ENCODE measurements around the gene MYL6.
"Not testable (repeated sequence)": the region's sequence is repeated elsewhere in the genome, so short reads cannot be mapped to it uniquely, and the experiment has no call there.

The MYL6 gene

DNA sequence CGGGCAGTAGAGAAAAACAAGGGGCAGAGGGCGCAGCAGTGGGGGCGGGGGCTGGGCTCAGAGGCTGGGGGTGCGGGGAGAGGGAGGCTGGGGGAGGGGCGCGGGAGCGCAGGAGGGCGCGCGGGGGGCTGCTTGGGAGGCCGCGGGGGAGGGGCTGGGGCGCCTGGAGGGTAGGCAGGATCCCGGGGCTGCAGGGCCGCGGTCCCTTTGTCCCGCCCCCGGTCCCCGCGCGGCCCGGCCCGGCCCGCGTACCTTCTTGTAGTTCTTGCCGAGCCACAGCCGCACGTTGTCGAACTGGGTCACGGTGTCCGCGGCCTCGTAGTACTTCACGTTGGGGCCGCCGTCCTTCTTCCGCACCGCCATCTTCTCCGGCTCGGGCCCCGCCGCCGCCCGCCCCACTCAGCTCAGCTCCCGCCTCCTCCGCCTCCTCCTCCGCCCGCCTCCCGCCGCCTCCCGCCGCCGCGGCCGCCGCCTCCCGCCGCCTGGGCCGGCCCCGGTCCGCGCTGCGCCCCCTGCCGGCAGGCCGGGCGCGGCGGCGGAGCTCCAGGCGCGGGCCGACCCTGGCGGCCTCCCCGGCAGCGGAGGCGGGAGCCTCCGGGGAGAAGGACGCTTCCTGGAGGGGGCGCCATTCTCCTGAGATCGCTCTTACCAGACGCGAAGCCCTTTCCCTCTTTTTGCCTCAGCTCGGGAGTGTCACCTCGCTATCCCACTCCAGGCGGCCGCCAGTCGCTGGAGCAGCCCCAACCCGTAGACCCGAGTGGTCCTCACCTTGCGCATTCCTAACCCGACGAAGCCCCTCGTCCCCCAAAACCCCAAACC, 31.1 kb downstream of the MYL6 start, which contains the start of gene SMARCC2:
TSS of gene SMARCC2 (minus strand) at position 385 of the 819 bp plus-strand sequence. CDS start at position 363, 22 bp downstream.
- Histone ChIP-seq H3K4me3 (ENCODE audit: low read depth in 1 of 2, low read length in 2 of 2) (peak within 1 kb of the TSS; percentile 87 to 90), H3K27ac (ENCODE audit: low read depth, low read length) (peak within 1 kb of the TSS; percentile 80), H3K4me1 (ENCODE audit: control insufficient read depth in 1 of 2, insufficient read depth in 2 of 2, low read length in 2 of 2) (peaks cover 12 to 20% of the 10 kb centered on the region in 2 donors), H3K27me3 (ENCODE audit: control insufficient read depth in 1 of 2, insufficient read depth in 2 of 2, low read length in 2 of 2) (no peaks in the 10 kb centered on the region), H3K9ac (ENCODE audit: low read depth in 1 of 2, low read length in 2 of 2) (peak within 1 kb of the TSS; percentile 91 to 94), H3K9me3 (ENCODE audit: control insufficient read depth in 1 of 2, low read length in 2 of 2) (no peaks in the 10 kb centered on the region), H3K36me3 (ENCODE audit: control insufficient read depth in 1 of 2, insufficient read depth in 2 of 2, low read length in 2 of 2) (peaks cover 12 to 20% of the 10 kb centered on the region in 2 donors)

DNA sequence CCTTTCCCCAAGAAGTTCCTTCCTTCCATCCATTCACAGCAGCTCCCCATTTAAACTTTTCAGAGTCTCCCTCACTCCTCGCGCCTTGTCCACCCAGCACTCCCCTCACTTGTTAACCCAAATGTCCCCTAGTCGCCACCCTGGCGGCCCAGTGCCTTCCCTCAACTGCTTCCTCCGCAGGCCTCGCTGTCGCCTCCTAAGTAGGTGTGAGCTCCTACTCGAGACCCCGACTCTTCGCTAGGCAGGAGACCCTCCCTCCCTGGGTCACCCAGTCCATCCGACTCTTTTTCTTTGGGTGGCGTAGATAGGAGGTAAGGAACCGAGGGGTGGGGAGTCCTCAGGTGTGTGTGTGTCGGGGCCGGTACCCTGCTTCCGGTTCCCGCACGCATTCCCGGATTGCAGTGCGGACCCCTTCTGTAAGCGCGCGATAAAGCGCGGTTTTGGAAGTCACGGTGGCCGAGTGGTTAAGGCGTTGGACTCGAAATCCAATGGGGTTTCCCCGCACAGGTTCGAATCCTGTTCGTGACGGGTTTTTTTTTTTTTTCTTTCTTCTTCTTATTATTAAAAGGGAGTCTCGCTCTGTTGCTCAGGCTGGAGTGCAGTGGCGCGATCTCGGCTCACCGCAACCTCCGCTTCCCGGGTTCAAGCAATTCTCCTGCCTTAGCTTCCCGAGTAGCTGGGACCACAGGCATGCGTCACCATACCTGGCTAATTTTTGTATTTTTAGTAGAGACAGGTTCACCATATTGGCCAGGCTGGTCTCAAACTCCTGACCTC, 31.9 kb downstream of the MYL6 start:
- Histone ChIP-seq H3K9me3 (ENCODE audit: control insufficient read depth in 1 of 2, low read length in 2 of 2) (no peaks in the 10 kb centered on the region), H3K27me3 (ENCODE audit: control insufficient read depth in 1 of 2, insufficient read depth in 2 of 2, low read length in 2 of 2) (no peaks in the 10 kb centered on the region), H3K9ac (ENCODE audit: low read depth in 1 of 2, low read length in 2 of 2) (peak overlapping the region; percentile 91 to 94), H3K4me3 (ENCODE audit: low read depth in 1 of 2, low read length in 2 of 2) (peak overlapping the region; percentile 87 to 90), H3K27ac (ENCODE audit: low read depth, low read length) (peak overlapping the region; percentile 80), H3K36me3 (ENCODE audit: control insufficient read depth in 1 of 2, insufficient read depth in 2 of 2, low read length in 2 of 2) (peaks cover 4 to 12% of the 10 kb centered on the region in 2 donors), H3K4me1 (ENCODE audit: control insufficient read depth in 1 of 2, insufficient read depth in 2 of 2, low read length in 2 of 2) (peaks cover 12 to 20% of the 10 kb centered on the region in 2 donors)

DNA sequence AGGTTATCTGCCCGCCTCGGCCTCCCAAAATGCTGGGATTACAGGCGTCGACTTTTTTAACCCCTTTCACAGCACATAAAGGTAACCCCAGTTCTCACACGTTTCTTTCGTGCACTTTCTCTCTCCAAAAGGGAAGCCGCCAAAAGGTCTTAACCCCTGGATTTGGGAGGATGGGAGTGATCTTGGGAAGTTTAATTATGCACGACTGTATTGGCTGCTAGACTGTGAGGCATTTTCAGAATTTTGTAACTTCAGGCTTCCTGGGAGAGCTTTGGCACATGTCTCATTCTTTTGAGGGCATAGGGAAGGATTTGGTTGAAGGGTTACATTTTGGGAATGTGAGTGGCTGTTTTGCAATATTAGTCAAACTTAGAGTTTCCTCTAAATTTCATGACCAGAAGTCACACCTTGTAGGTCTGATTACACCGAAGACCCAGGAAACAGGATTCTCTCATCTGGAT, 32.6 kb downstream of the MYL6 start:
- Histone ChIP-seq H3K9ac (ENCODE audit: low read depth in 1 of 2, low read length in 2 of 2) (peak overlapping the region; percentile 91 to 94), H3K4me3 (ENCODE audit: low read depth in 1 of 2, low read length in 2 of 2) (peak overlapping the region; percentile 87 to 90), H3K4me1 (ENCODE audit: control insufficient read depth in 1 of 2, insufficient read depth in 2 of 2, low read length in 2 of 2) (peaks cover 12 to 20% of the 10 kb centered on the region in 2 donors), H3K27me3 (ENCODE audit: control insufficient read depth in 1 of 2, insufficient read depth in 2 of 2, low read length in 2 of 2) (no peaks in the 10 kb centered on the region), H3K9me3 (ENCODE audit: control insufficient read depth in 1 of 2, low read length in 2 of 2) (no peaks in the 10 kb centered on the region), H3K36me3 (ENCODE audit: control insufficient read depth in 1 of 2, insufficient read depth in 2 of 2, low read length in 2 of 2) (peaks cover 2 to 8% of the 10 kb centered on the region in 2 donors), H3K27ac (ENCODE audit: low read depth, low read length) (no peak overlapping the region)

DNA sequence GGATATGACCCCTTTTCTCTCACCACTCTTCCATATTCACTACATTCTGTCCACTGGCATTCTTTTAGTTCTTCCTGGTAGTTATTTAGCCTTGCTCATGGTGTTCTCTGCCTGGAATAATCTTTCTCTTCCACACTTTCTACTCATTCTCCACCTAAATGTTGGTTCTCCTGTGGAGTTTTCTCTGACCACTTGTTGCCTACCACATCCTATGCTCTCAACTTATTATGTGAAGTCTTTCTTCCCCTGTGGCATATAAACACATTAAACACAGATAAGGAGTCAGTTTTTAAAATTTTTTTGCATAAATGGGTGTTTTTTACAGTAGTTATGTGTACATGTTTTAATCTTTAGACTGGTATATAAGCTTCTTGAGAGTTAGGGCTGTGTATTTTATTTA, 34.4 kb downstream of the MYL6 start:
- no peaks in the 10 kb centered on the region for H3K27me3 ChIP-seq (ENCODE audit: control insufficient read depth in 1 of 2, insufficient read depth in 2 of 2, low read length in 2 of 2)

DNA sequence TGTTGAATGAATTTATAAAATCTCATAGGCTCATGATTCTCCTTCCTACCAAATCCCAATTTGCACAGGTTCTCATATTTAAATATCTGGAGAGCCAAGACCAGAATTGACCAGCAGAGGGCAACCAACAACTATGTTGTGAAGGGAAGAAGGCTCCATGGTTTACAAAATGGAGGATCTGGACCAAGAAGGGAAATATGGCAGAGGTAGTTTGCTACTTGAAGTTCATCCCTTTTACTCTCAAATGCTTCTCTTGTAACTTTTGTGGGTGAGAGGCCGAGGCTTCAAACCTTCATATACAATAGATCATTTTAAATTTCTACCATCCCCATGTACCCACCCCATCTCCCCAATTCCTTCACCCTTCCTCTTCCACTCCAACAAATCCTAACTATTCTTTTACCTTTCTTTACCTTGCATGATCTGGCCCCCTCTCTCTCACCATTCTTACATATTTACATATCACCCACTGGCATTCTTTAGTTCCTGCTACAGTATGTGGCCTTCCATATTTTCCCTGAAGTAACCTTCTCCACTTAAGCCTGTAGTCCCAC, 34.9 kb downstream of the MYL6 start:
- H3K36me3 ChIP-seq (ENCODE audit: control insufficient read depth in 1 of 2, insufficient read depth in 2 of 2, low read length in 2 of 2), result no peaks in the 10 kb centered on the region
- no peak overlapping the region for H3K4me3 ChIP-seq (ENCODE audit: low read depth in 1 of 2, low read length in 2 of 2)
- no peaks in the 10 kb centered on the region for H3K27me3 ChIP-seq (ENCODE audit: control insufficient read depth in 1 of 2, insufficient read depth in 2 of 2, low read length in 2 of 2)
- peaks cover 3 to 14% of the 10 kb centered on the region in 2 donors for H3K4me1 ChIP-seq (ENCODE audit: control insufficient read depth in 1 of 2, insufficient read depth in 2 of 2, low read length in 2 of 2)
- no peaks in the 10 kb centered on the region for H3K9me3 ChIP-seq (ENCODE audit: control insufficient read depth in 1 of 2, low read length in 2 of 2)
- no peak overlapping the region for H3K27ac ChIP-seq (ENCODE audit: low read depth, low read length)
- no peak overlapping the region for H3K9ac ChIP-seq (ENCODE audit: low read depth in 1 of 2, low read length in 2 of 2)

More for the DNA sequence above, 34.4 kb downstream of the MYL6 start:
- H3K27ac ChIP-seq (ENCODE audit: low read depth, low read length), result no peak overlapping the region
- H3K36me3 ChIP-seq (ENCODE audit: control insufficient read depth in 1 of 2, insufficient read depth in 2 of 2, low read length in 2 of 2), result no peaks in the 10 kb centered on the region
- no peaks in the 10 kb centered on the region for H3K9me3 ChIP-seq (ENCODE audit: control insufficient read depth in 1 of 2, low read length in 2 of 2)
- no peak overlapping the region for H3K9ac ChIP-seq (ENCODE audit: low read depth in 1 of 2, low read length in 2 of 2)
- no peak overlapping the region for H3K4me3 ChIP-seq (ENCODE audit: low read depth in 1 of 2, low read length in 2 of 2)
- H3K4me1 ChIP-seq (ENCODE audit: control insufficient read depth in 1 of 2, insufficient read depth in 2 of 2, low read length in 2 of 2), result peaks cover 9 to 19% of the 10 kb centered on the region in 2 donors

DNA sequence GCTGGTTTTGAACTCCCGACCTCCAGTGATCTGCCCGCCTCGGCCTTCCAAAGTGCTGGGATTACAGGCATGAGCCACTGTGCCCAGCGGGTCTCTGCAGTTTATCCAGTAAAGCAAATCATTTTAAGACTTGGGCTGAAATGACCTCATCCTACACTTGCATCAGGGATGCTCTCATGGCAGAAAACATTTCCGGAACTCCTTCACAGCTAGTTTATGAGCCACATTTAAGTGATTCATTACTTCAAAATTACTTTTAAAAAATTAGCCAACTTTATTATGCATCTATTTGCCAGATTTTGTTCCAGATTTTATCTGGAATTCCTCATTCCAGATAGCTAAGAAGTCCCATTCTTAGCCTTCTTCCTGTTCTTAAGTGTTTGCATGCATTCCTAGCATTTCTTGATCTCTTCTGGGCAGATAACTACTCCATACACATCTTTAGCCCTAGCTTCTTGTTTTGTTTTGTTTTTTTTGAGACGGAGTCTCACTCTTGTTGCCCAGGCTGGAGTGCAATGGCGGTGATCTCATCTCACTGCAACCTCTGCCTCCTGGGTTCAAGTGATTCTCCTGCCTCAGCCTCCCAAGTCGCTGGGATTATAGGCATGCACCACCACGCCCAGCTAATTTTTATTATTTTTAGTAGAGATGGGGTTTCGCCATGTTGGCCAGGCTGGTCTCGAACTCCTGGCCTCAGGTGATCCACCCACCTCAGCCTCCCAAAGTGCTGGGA, 38.8 kb downstream of the MYL6 start:
- H3K36me3 ChIP-seq (ENCODE audit: control insufficient read depth in 1 of 2, insufficient read depth in 2 of 2, low read length in 2 of 2); H3K27ac ChIP-seq (ENCODE audit: low read depth, low read length); H3K4me1 ChIP-seq (ENCODE audit: control insufficient read depth in 1 of 2, insufficient read depth in 2 of 2, low read length in 2 of 2); H3K9me3 ChIP-seq (ENCODE audit: control insufficient read depth in 1 of 2, low read length in 2 of 2); H3K4me3 ChIP-seq (ENCODE audit: low read depth in 1 of 2, low read length in 2 of 2); H3K9ac ChIP-seq (ENCODE audit: low read depth in 1 of 2, low read length in 2 of 2); H3K27me3 ChIP-seq (ENCODE audit: control insufficient read depth in 1 of 2, insufficient read depth in 2 of 2, low read length in 2 of 2): not testable (repeated sequence)

DNA sequence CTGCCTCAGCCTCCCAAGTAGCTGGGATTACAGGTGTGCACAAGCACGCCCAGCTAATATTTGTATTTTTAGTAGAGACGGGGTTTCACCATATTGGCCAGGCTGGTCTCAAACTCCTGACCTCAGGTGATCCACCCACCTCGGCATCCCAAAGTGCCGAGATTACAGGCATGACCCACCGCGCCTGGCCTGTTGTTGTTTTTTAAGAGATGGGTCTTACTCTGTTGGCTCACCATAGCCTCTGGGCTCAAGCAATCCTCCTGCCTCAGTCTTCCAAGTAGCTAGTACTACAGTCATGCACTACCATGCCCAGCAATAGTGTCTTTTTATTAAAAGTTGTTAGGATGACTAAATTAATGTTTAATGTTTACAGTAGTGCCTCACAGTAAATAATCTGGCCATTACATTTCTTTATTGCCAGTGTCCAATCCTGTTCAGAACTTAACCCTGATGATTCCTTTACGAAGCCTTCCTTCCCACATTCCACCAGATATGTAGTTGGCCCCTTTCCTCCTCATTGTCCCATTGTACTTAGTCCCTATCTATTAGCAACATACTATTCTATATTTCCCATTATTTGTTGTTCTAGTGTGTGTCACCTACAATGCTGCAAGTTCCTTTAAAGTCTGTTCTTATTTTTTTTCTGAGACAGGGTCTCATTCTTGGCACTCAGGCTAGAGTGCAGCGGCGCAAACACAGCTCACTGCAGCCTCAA, 39.9 kb downstream of the MYL6 start:
- peaks cover 7 to 9% of the 10 kb centered on the region in 2 donors for H3K4me1 ChIP-seq (ENCODE audit: control insufficient read depth in 1 of 2, insufficient read depth in 2 of 2, low read length in 2 of 2)
- no peak overlapping the region for H3K4me3 ChIP-seq (ENCODE audit: low read depth in 1 of 2, low read length in 2 of 2)
- no peak overlapping the region for H3K9ac ChIP-seq (ENCODE audit: low read depth in 1 of 2, low read length in 2 of 2)
- H3K36me3 ChIP-seq (ENCODE audit: control insufficient read depth in 1 of 2, insufficient read depth in 2 of 2, low read length in 2 of 2), result no peaks in the 10 kb centered on the region
- no peak overlapping the region for H3K27ac ChIP-seq (ENCODE audit: low read depth, low read length)
- H3K9me3 ChIP-seq (ENCODE audit: control insufficient read depth in 1 of 2, low read length in 2 of 2), result no peaks in the 10 kb centered on the region
- no peaks in the 10 kb centered on the region for H3K27me3 ChIP-seq (ENCODE audit: control insufficient read depth in 1 of 2, insufficient read depth in 2 of 2, low read length in 2 of 2)

DNA sequence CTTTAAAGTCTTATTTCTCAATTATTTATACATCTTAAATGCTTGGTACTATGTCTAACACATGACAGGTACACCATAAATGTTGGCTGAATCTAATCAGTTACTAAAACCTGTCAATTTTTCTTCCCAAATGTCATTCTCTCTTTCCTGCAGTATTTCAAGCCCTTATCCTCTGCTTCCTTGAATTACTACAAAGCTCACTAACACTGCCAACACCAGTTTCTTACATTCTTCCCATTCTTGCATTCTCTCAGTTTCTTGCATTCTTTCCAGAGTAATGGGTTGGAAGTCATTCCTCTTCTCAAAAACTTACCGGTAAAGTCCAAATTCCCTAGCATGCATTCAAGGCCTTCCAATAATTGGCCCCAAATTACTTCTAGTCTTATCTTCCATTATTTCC, 40.7 kb downstream of the MYL6 start:
- no peak overlapping the region for H3K9ac ChIP-seq (ENCODE audit: low read depth in 1 of 2, low read length in 2 of 2)
- H3K36me3 ChIP-seq (ENCODE audit: control insufficient read depth in 1 of 2, insufficient read depth in 2 of 2, low read length in 2 of 2), result no peaks in the 10 kb centered on the region
- H3K27ac ChIP-seq (ENCODE audit: low read depth, low read length), result no peak overlapping the region
- H3K27me3 ChIP-seq (ENCODE audit: control insufficient read depth in 1 of 2, insufficient read depth in 2 of 2, low read length in 2 of 2), result no peaks in the 10 kb centered on the region
- no peaks in the 10 kb centered on the region for H3K9me3 ChIP-seq (ENCODE audit: control insufficient read depth in 1 of 2, low read length in 2 of 2)
- H3K4me1 ChIP-seq (ENCODE audit: control insufficient read depth in 1 of 2, insufficient read depth in 2 of 2, low read length in 2 of 2), result peaks cover 7 to 9% of the 10 kb centered on the region in 2 donors
- no peak overlapping the region for H3K4me3 ChIP-seq (ENCODE audit: low read depth in 1 of 2, low read length in 2 of 2)

DNA sequence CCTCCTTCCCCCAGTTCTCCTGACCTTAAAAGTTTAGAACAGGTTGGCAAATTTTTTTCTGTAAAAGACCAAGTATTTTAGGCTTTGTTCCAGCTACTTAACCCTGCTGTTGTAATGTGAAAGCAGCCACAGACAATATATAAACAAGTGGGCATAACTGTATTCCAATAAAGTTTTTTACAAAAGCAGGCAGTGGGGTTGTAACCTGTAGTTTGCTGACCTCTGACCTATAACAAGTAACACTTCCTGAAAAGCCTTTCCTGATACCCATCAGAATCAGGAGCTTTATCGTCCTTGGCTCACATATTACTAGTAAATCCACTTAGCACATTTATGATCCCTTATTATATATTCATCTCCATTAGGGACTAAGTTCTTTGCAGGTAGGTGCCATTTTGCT, 44.2 kb downstream of the MYL6 start:
- Histone ChIP-seq H3K4me3 (ENCODE audit: low read depth in 1 of 2, low read length in 2 of 2) (no peak overlapping the region), H3K36me3 (ENCODE audit: control insufficient read depth in 1 of 2, insufficient read depth in 2 of 2, low read length in 2 of 2) (peaks cover 13 to 24% of the 10 kb centered on the region in 2 donors), H3K9ac (ENCODE audit: low read depth in 1 of 2, low read length in 2 of 2) (no peak overlapping the region), H3K27ac (ENCODE audit: low read depth, low read length) (no peak overlapping the region), H3K4me1 (ENCODE audit: control insufficient read depth in 1 of 2, insufficient read depth in 2 of 2, low read length in 2 of 2) (peaks cover 7 to 9% of the 10 kb centered on the region in 2 donors), H3K27me3 (ENCODE audit: control insufficient read depth in 1 of 2, insufficient read depth in 2 of 2, low read length in 2 of 2) (no peaks in the 10 kb centered on the region), H3K9me3 (ENCODE audit: control insufficient read depth in 1 of 2, low read length in 2 of 2) (no peaks in the 10 kb centered on the region)
